GM23248 (cell line): Measurements from ENCODE around the gene STARD3. TPM values are rescaled to one million over a fixed set of nuclear protein-coding genes. Genes with fewer than 3 reads are reported as not detected.

Experiments used
- DNase-seq: peaks from one replicate; pipeline ENCODE4 v3.0.0-alpha.2; 2015
- H2AFZ ChIP-seq: fragments of 200-600 bp; sonication (generic); 2 replicates; pipeline ENCODE4 v1.6.1; 2016; ENCODE audit warnings: antibody characterized with exemption
- H3F3A ChIP-seq: fragments of 200-600 bp; sonication (generic); 2 replicates; pipeline ENCODE4 v1.6.1; 2016; ENCODE audit warnings: mild to moderate bottlenecking, antibody characterized with exemption, mixed run types; ENCODE audit not compliant: insufficient read depth
- H3K27ac ChIP-seq: fragments of 200-600 bp; sonication (generic); 2 replicates; pipeline ENCODE4 v1.5.1; 2016; ENCODE audit warnings: mild to moderate bottlenecking
- H3K27me3 ChIP-seq: fragments of 200-600 bp; sonication (generic); replicated peaks from 2 replicates; pipeline ENCODE4 v1.6.1; 2016; ENCODE audit warnings: mild to moderate bottlenecking; ENCODE audit not compliant: insufficient read depth
- H3K36me3 ChIP-seq: fragments of 200-600 bp; sonication (generic); 2 replicates; pipeline ENCODE4 v1.6.1; 2016; ENCODE audit warnings: low read depth, mild to moderate bottlenecking
- H3K4me1 ChIP-seq: fragments of 200-600 bp; sonication (generic); 2 replicates; pipeline ENCODE4 v1.6.1; 2016; ENCODE audit warnings: mild to moderate bottlenecking; ENCODE audit not compliant: insufficient read depth
- H3K4me2 ChIP-seq: fragments of 200-600 bp; sonication (generic); one replicate; pipeline ENCODE4 v1.6.1; 2016; ENCODE audit warnings: mild to moderate bottlenecking; ENCODE audit not compliant: unreplicated experiment
- H3K4me3 ChIP-seq: fragments of 200-600 bp; sonication (generic); 2 replicates; pipeline ENCODE4 v1.5.1; 2016; ENCODE audit warnings: mild to moderate bottlenecking
- H3K79me2 ChIP-seq: fragments of 200-600 bp; sonication (generic); 2 replicates; pipeline ENCODE4 v1.6.1; 2016; ENCODE audit warnings: mild to moderate bottlenecking; ENCODE audit not compliant: insufficient read depth
- H3K9ac ChIP-seq: fragments of 200-600 bp; sonication (generic); 2 replicates; pipeline ENCODE4 v1.6.1; 2016; ENCODE audit warnings: mild to moderate bottlenecking
- H3K9me2 ChIP-seq: fragments of 200-600 bp; sonication (generic); 2 replicates; pipeline ENCODE4 v1.6.1; 2016; ENCODE audit warnings: mixed run types, mild to moderate bottlenecking, moderate library complexity; ENCODE audit not compliant: insufficient read depth
- H3K9me3 ChIP-seq: fragments of 200-600 bp; sonication (generic); one replicate; pipeline ENCODE4 v1.6.1; 2017; ENCODE audit warnings: low read depth
- H4K20me1 ChIP-seq: fragments of 200-600 bp; sonication (generic); 2 replicates; pipeline ENCODE4 v1.6.0; 2016; ENCODE audit not compliant: insufficient read depth
- EZH2 ChIP-seq: fragments of 200-600 bp; sonication (generic); IDR thresholded peaks from 2 replicates; pipeline ENCODE4 v1.6.1; 2018; ENCODE audit warnings: antibody characterized with exemption, mild to moderate bottlenecking; ENCODE audit not compliant: insufficient read depth, poor library complexity, severe bottlenecking
- EZH2phosphoT487 ChIP-seq: fragments of 200-600 bp; sonication (generic); IDR thresholded peaks from 2 replicates; pipeline ENCODE4 v1.6.1; 2018; ENCODE audit warnings: antibody characterized with exemption, moderate library complexity, mild to moderate bottlenecking, low read depth; ENCODE audit not compliant: insufficient read depth
- WGBS, 2 experiments: methylation state at CpG; one replicate each; pipeline ENCODE4 v1.1.6; 2015 to 2017; ENCODE audit warnings: low lambda C conversion rate in 2 of 2, low coverage in 1 of 2; ENCODE audit errors: missing lambda C conversion rate in 2 of 2; 5-methylcytosine and 5-hydroxymethylcytosine counted together
- in situ Hi-C: fragments of 300-500 bp; cut with MboI; formaldehyde crosslinking; loops from 2 replicates; pipeline ENCODE4 v1.15.0; 2020
- polyA plus RNA-seq: library from polyadenylated mRNA; unstranded; fragments of >200 nt; fragmentation: Nextera tagmentation; extraction: Ambion mirVana; gene quantifications from 2 replicates; pipeline ENCODE4 v1.2.1, GENCODE V29; 2016
- total RNA-seq: library from RNA; depleted of rRNA; stranded (reverse); fragments of >200 nt; shearing (Covaris generic); gene quantifications from 2 replicates; pipeline ENCODE4 v1.2.3, GENCODE V29; 2014

Gene STARD3
- total and polyA plus RNA-seq, 2 experiments from 2014 or later = 32.3 to 41.0 TPM

- Histone ChIP-seq H3K36me3 (no peaks in the 10 kb centered on the region), H3F3A (no peaks in the 10 kb centered on the region), H3K27me3 (0 out of 2 replicates have a peak, but pooled peaks cover 6% of the 10 kb centered on the region), H3K9me3 (no peaks in the 10 kb centered on the region), H3K27ac (no peak overlapping the region), H4K20me1 (no peaks in the 10 kb centered on the region), H3K4me3 (no peak overlapping the region), H3K79me2 (no peaks in the 10 kb centered on the region), H2AFZ (no peak overlapping the region), H3K4me1 (no peaks in the 10 kb centered on the region), H3K9me2 (no peaks in the 10 kb centered on the region), H3K4me2 (no peak overlapping the region), H3K9ac (no peak overlapping the region)
- no peak for TF ChIP-seq EZH2
- no peak for TF ChIP-seq EZH2phosphoT487
- in situ Hi-C loops = no loop called here
- 83 to 96% methylated on average over 8 to 10 of the region's 10 CpGs for WGBS, 2 experiments
- no peak for DNase-seq
Measured at GRCh38 chr17:39675390-39676082, 38.6 kb downstream of the STARD3 start.

GRCh38 chr17:39676198-39676819, 39.4 kb downstream of the STARD3 start:
- DNase-seq = peak; percentile 23
- in situ Hi-C loops = no loop called here
- 85 to 89% methylated on average over 7 of the region's 7 CpGs for WGBS, 2 experiments

GRCh38 chr17:39677072-39677471, 40.1 kb downstream of the STARD3 start:
- 82 to 83% methylated on average over 8 of the region's 8 CpGs for WGBS, 2 experiments
- Histone ChIP-seq H3F3A (no peaks in the 10 kb centered on the region), H3K4me3 (no peak overlapping the region), H3K36me3 (no peaks in the 10 kb centered on the region), H3K4me2 (no peak overlapping the region), H3K27me3 (no peaks in the 10 kb centered on the region), H3K9me2 (no peaks in the 10 kb centered on the region), H3K9me3 (no peaks in the 10 kb centered on the region), H3K27ac (no peak overlapping the region), H3K9ac (no peak overlapping the region), H2AFZ (no peak overlapping the region), H3K79me2 (no peaks in the 10 kb centered on the region), H3K4me1 (no peaks in the 10 kb centered on the region), H4K20me1 (no peaks in the 10 kb centered on the region)
- TF ChIP-seq EZH2phosphoT487 (no peak), EZH2 (no peak)
- no peak for DNase-seq
- in situ Hi-C loops = no loop called here

More at GRCh38 chr17:39676198-39676819, 39.4 kb downstream of the STARD3 start:
- Histone ChIP-seq H2AFZ (no peak overlapping the region), H3K9ac (no peak overlapping the region), H4K20me1 (no peaks in the 10 kb centered on the region), H3K27ac (no peak overlapping the region), H3K4me1 (no peaks in the 10 kb centered on the region), H3K4me3 (no peak overlapping the region), H3K79me2 (no peaks in the 10 kb centered on the region), H3K9me3 (no peaks in the 10 kb centered on the region), H3F3A (no peaks in the 10 kb centered on the region), H3K9me2 (no peaks in the 10 kb centered on the region), H3K36me3 (no peaks in the 10 kb centered on the region), H3K27me3 (0 out of 2 replicates have a peak, but pooled peaks cover 3% of the 10 kb centered on the region), H3K4me2 (no peak overlapping the region)
- TF ChIP-seq EZH2 (no peak), EZH2phosphoT487 (no peak)

GRCh38 chr17:39677542-39678339, 40.8 kb downstream of the STARD3 start:
- Histone ChIP-seq H3K4me2 (no peak overlapping the region), H3K9me2 (no peaks in the 10 kb centered on the region), H3K27ac (no peak overlapping the region), H3K36me3 (no peaks in the 10 kb centered on the region), H3F3A (no peaks in the 10 kb centered on the region), H3K79me2 (no peaks in the 10 kb centered on the region), H2AFZ (no peak overlapping the region), H3K4me3 (no peak overlapping the region), H3K9me3 (no peaks in the 10 kb centered on the region), H3K9ac (no peak overlapping the region), H3K27me3 (no peaks in the 10 kb centered on the region), H3K4me1 (no peaks in the 10 kb centered on the region), H4K20me1 (no peaks in the 10 kb centered on the region)
- no peak for TF ChIP-seq EZH2phosphoT487
- no peak for TF ChIP-seq EZH2
- 74 to 79% methylated on average over 13 of the region's 13 CpGs for WGBS, 2 experiments
- in situ Hi-C loops = no loop called here
- no peak for DNase-seq
